Osteoblast (primary cell): ENCODE measurements around the gene CRADD. TPM values are rescaled to one million over a fixed set of nuclear protein-coding genes. Genes with fewer than 3 reads are reported as not detected.

Source experiments
- DNase-seq: peaks from one replicate; pipeline ENCODE4 v3.0.0; 2011; ENCODE audit warnings: low spot score, mixed read lengths; ENCODE audit not compliant: insufficient read length; ENCODE audit errors: missing footprints
- H2AFZ ChIP-seq: 2 replicates; pipeline ENCODE4 v1.6.0; 2011; ENCODE audit warnings: mild to moderate bottlenecking, low read length
- H3K27ac ChIP-seq: 2 replicates; pipeline ENCODE4 v1.5.1; 2011; ENCODE audit warnings: mild to moderate bottlenecking, low read depth, low read length, moderate library complexity
- H3K27me3 ChIP-seq: 2 replicates; pipeline ENCODE4 v1.6.0; 2012; ENCODE audit warnings: mild to moderate bottlenecking, control low read depth, inconsistent platforms, low read length, moderate library complexity; ENCODE audit not compliant: insufficient read depth
- H3K36me3 ChIP-seq: 2 replicates; pipeline ENCODE4 v1.5.1; 2011; ENCODE audit warnings: mild to moderate bottlenecking, low read length, control low read depth, moderate library complexity; ENCODE audit not compliant: insufficient read depth
- H3K4me1 ChIP-seq: 2 replicates; pipeline ENCODE4 v1.5.1; 2011; ENCODE audit warnings: mild to moderate bottlenecking, low read length, control low read depth, moderate library complexity; ENCODE audit not compliant: insufficient read depth
- H3K4me2 ChIP-seq: 2 replicates; pipeline ENCODE4 v1.6.0; 2011; ENCODE audit warnings: mild to moderate bottlenecking, low read length; ENCODE audit not compliant: insufficient read depth
- H3K4me3 ChIP-seq: fragments of 200-600 bp; sonication (generic); 3 replicates; pipeline ENCODE4 v1.5.1; 2012; ENCODE audit warnings: mild to moderate bottlenecking, low read length, inconsistent platforms; ENCODE audit not compliant: insufficient read depth
- H3K79me2 ChIP-seq: 2 replicates; pipeline ENCODE4 v1.6.0; 2012; ENCODE audit warnings: mild to moderate bottlenecking, low read length, control low read depth, inconsistent platforms; ENCODE audit not compliant: insufficient read depth
- H3K9me3 ChIP-seq: 2 replicates; pipeline ENCODE4 v1.5.1; 2011; ENCODE audit warnings: low read depth, low read length, control low read depth
- H4K20me1 ChIP-seq: 2 replicates; pipeline ENCODE4 v1.6.0; 2012; ENCODE audit warnings: mild to moderate bottlenecking, low read length, control low read depth; ENCODE audit not compliant: insufficient read depth
- CTCF ChIP-seq: IDR thresholded peaks from 2 replicates; pipeline ENCODE4 v1.5.1; 2011; ENCODE audit warnings: mild to moderate bottlenecking, low read depth, low read length, moderate library complexity; ENCODE audit errors: extremely low read depth
- total RNA-seq: library from RNA; depleted of rRNA; stranded (reverse); fragments of >200 nt; gene quantifications from 2 replicates; pipeline ENCODE4 v1.2.3, GENCODE V29; 2012

The CRADD gene
- total RNA-seq, 1 donor = 15.6 TPM

- Histone ChIP-seq H3K4me3 (no peak overlapping the region), H3K79me2 (peaks cover 2% of the 10 kb centered on the region), H3K4me1 (peaks cover 25% of the 10 kb centered on the region), H3K27ac (no peak overlapping the region), H2AFZ (no peak overlapping the region), H3K27me3 (no peaks in the 10 kb centered on the region), H3K9me3 (no peaks in the 10 kb centered on the region), H3K36me3 (no peaks in the 10 kb centered on the region), H3K4me2 (peak overlapping the region; percentile 18), H4K20me1 (no peaks in the 10 kb centered on the region)
- no peak for TF ChIP-seq CTCF
- no peak for DNase-seq
Measured at GRCh38 chr12:93766371-93766770, 89.2 kb downstream of the CRADD start.

- H3K4me2 ChIP-seq = peak overlapping the region; percentile 18
- H2AFZ ChIP-seq = peak overlapping the region; percentile 36
- DNase-seq = peak; percentile 61
- no peaks in the 10 kb centered on the region for H3K36me3 ChIP-seq
- TF ChIP-seq CTCF = peak; percentile 80
- H3K27ac ChIP-seq = peak overlapping the region; percentile 2
- H3K9me3 ChIP-seq = no peaks in the 10 kb centered on the region
- H3K4me3 ChIP-seq = no peak overlapping the region
- peaks cover 2% of the 10 kb centered on the region for H3K79me2 ChIP-seq
- H4K20me1 ChIP-seq = no peaks in the 10 kb centered on the region
- no peaks in the 10 kb centered on the region for H3K27me3 ChIP-seq
- peaks cover 19% of the 10 kb centered on the region for H3K4me1 ChIP-seq
Measured at GRCh38 chr12:93766796-93767523, 89.8 kb downstream of the CRADD start.

- no peak for DNase-seq
- Histone ChIP-seq H3K27ac (peak overlapping the region; percentile 2), H3K4me2 (peak overlapping the region; percentile 18)
Measured at GRCh38 chr12:93767524-93767863, 90.3 kb downstream of the CRADD start.

More at GRCh38 chr12:93767524-93767863, 90.3 kb downstream of the CRADD start:
- H3K36me3 ChIP-seq = no peaks in the 10 kb centered on the region
- peaks cover 2% of the 10 kb centered on the region for H3K79me2 ChIP-seq
- TF ChIP-seq CTCF = no peak
- no peaks in the 10 kb centered on the region for H3K27me3 ChIP-seq
- no peak overlapping the region for H2AFZ ChIP-seq
- H3K4me1 ChIP-seq = peaks cover 15% of the 10 kb centered on the region
- H3K4me3 ChIP-seq = no peak overlapping the region
- no peaks in the 10 kb centered on the region for H3K9me3 ChIP-seq
- H4K20me1 ChIP-seq = no peaks in the 10 kb centered on the region
